DOHH2 (cell line): ENCODE measurements around the gene CNTN2.

Experiments
- H3F3A ChIP-seq: fragments of 200-600 bp; sonication (generic), shearing (Covaris generic); 2 replicates; pipeline ENCODE4 v1.6.0; 2016; ENCODE audit warnings: antibody characterized with exemption, mild to moderate bottlenecking; ENCODE audit not compliant: control insufficient read depth, insufficient read depth
- H3K27ac ChIP-seq: fragments of 200-600 bp; sonication (generic); 2 replicates; pipeline ENCODE4 v1.5.1; 2014; ENCODE audit warnings: low read depth, mild to moderate bottlenecking, low read length, moderate library complexity
- H3K27me3 ChIP-seq: fragments of 200-600 bp; sonication (generic); 2 replicates; pipeline ENCODE4 v1.6.1; 2014; ENCODE audit warnings: mild to moderate bottlenecking, low read length, mixed read lengths; ENCODE audit not compliant: control insufficient read depth
- H3K36me3 ChIP-seq: fragments of 200-600 bp; sonication (generic); 2 replicates; pipeline ENCODE4 v1.6.1; 2014; ENCODE audit warnings: mild to moderate bottlenecking, low read length, moderate library complexity, mixed read lengths; ENCODE audit not compliant: control insufficient read depth
- H3K4me1 ChIP-seq: fragments of 200-600 bp; sonication (generic); 2 replicates; pipeline ENCODE4 v1.6.1; 2014; ENCODE audit warnings: mild to moderate bottlenecking, low read length, mixed read lengths; ENCODE audit not compliant: control insufficient read depth
- H3K4me2 ChIP-seq: fragments of 200-600 bp; sonication (generic); 2 replicates; pipeline ENCODE4 v1.6.0; 2014; ENCODE audit warnings: mild to moderate bottlenecking, low read length, moderate library complexity
- H3K4me3 ChIP-seq: fragments of 200-600 bp; sonication (generic); 2 replicates; pipeline ENCODE4 v1.5.1; 2014; ENCODE audit warnings: mild to moderate bottlenecking, low read length, mixed read lengths
- H3K79me2 ChIP-seq: fragments of 200-600 bp; sonication (generic); 2 replicates; pipeline ENCODE4 v1.6.1; 2014; ENCODE audit warnings: mild to moderate bottlenecking, low read length, mixed read lengths; ENCODE audit not compliant: control insufficient read depth
- H3K9me2 ChIP-seq: fragments of 200-600 bp; sonication (generic); replicated peaks from 2 replicates; pipeline ENCODE4 v1.6.1; 2014; ENCODE audit warnings: mild to moderate bottlenecking, low read length, mixed read lengths; ENCODE audit not compliant: control insufficient read depth
- H3K9me3 ChIP-seq: fragments of 200-600 bp; sonication (generic); 2 replicates; pipeline ENCODE4 v1.6.1; 2014; ENCODE audit warnings: antibody characterized with exemption, low read length, mixed read lengths; ENCODE audit not compliant: control insufficient read depth, insufficient read depth
- H4K20me1 ChIP-seq: fragments of 200-600 bp; sonication (generic); 2 replicates; pipeline ENCODE4 v1.6.0; 2014; ENCODE audit warnings: low read depth, mild to moderate bottlenecking, antibody characterized with exemption, low read length, moderate library complexity; ENCODE audit not compliant: control insufficient read depth, insufficient read depth
- CTCF ChIP-seq: fragments of 200-600 bp; sonication (generic); IDR thresholded peaks from one replicate; pipeline ENCODE4 v1.5.1; 2014; ENCODE audit warnings: antibody characterized with exemption, mild to moderate bottlenecking, low read depth, low read length; ENCODE audit not compliant: poor library complexity, severe bottlenecking
- EZH2phosphoT487 ChIP-seq: fragments of 200-600 bp; sonication (generic); IDR thresholded peaks from 2 replicates; pipeline ENCODE4 v1.6.1; 2017; ENCODE audit warnings: borderline replicate concordance, mild to moderate bottlenecking, antibody characterized with exemption, low read length, moderate library complexity, mixed read lengths

CNTN2 gene

GRCh38 chr1:205068457-205069040 lies 25.5 kb downstream of the CNTN2 start:
- Histone ChIP-seq H3K9me3 (no peaks in the 10 kb centered on the region), H3K4me2 (no peak overlapping the region), H3K4me1 (no peaks in the 10 kb centered on the region), H3K9me2 (no peaks in the 10 kb centered on the region), H3K36me3 (no peaks in the 10 kb centered on the region), H3K4me3 (no peak overlapping the region), H3F3A (no peaks in the 10 kb centered on the region), H4K20me1 (no peaks in the 10 kb centered on the region), H3K27ac (no peak overlapping the region), H3K79me2 (no peaks in the 10 kb centered on the region), H3K27me3 (no peaks in the 10 kb centered on the region)
- TF ChIP-seq EZH2phosphoT487 (no peak), CTCF (no peak)

- Histone ChIP-seq H3K9me2 (no peaks in the 10 kb centered on the region), H3K4me3 (no peak overlapping the region), H3K36me3 (no peaks in the 10 kb centered on the region), H4K20me1 (no peaks in the 10 kb centered on the region), H3K9me3 (no peaks in the 10 kb centered on the region), H3K27ac (no peak overlapping the region), H3K4me1 (no peaks in the 10 kb centered on the region), H3F3A (no peaks in the 10 kb centered on the region), H3K27me3 (no peaks in the 10 kb centered on the region), H3K4me2 (no peak overlapping the region), H3K79me2 (no peaks in the 10 kb centered on the region)
- TF ChIP-seq EZH2phosphoT487 = no peak
- no peak for TF ChIP-seq CTCF
Measured at GRCh38 chr1:205069371-205070125, 26.5 kb downstream of the CNTN2 start.

GRCh38 chr1:205071028-205071409 lies 28.0 kb downstream of the CNTN2 start:
- H3K27me3 ChIP-seq = no peaks in the 10 kb centered on the region
- no peak overlapping the region for H3K27ac ChIP-seq
- H4K20me1 ChIP-seq = no peaks in the 10 kb centered on the region
- H3K36me3 ChIP-seq = no peaks in the 10 kb centered on the region
- no peaks in the 10 kb centered on the region for H3F3A ChIP-seq
- H3K4me1 ChIP-seq = no peaks in the 10 kb centered on the region
- no peak overlapping the region for H3K4me3 ChIP-seq
- TF ChIP-seq EZH2phosphoT487 = no peak
- TF ChIP-seq CTCF = no peak
- H3K79me2 ChIP-seq = no peaks in the 10 kb centered on the region
- H3K9me3 ChIP-seq = no peaks in the 10 kb centered on the region
- H3K9me2 ChIP-seq = no peaks in the 10 kb centered on the region
- H3K4me2 ChIP-seq = no peak overlapping the region
